IMR-90 (cell line): Measurements from ENCODE around the gene FAM114A2. TPM values are rescaled to one million over a fixed set of nuclear protein-coding genes. Genes with fewer than 3 reads are reported as not detected.

Source experiments
- ATAC-seq: fragments of 200-7000 bp; cut with Tn5 transposase; 2 replicates; pipeline ENCODE4 v1.9.1; 2020; ENCODE audit warnings: low read depth, mild to moderate bottlenecking, moderate library complexity
- BruUV-seq: library from RNA; stranded (reverse); fragments of 400-500 nt; replicated peaks from 2 replicates; lab custom pipeline; 2021; lab: Mats Ljungman, UMichigan
- CTCF ChIA-PET: fragments of 300-600 bp; formaldehyde crosslinking; extraction: SDS; loops from one replicate; lab custom pipeline; 2021; ENCODE audit warnings: antibody characterized with exemption; lab: Yijun Ruan, JAX
- POLR2A ChIA-PET: fragments of 300-600 bp; sonication (Branson Sonifier 250); formaldehyde crosslinking; loops from one replicate; lab custom pipeline; 2022; ENCODE audit warnings: antibody characterized with exemption; ENCODE audit not compliant: unreplicated experiment; lab: Charles Lee
- DNase-seq: peaks from one replicate; pipeline ENCODE4 v3.0.0; 2013
- H2AFZ ChIP-seq: replicated peaks from 2 replicates; pipeline ENCODE3; 2013; ENCODE audit warnings: low read length, mild to moderate bottlenecking; ENCODE audit not compliant: poor library complexity
- H2AK5ac ChIP-seq: 2 replicates; pipeline ENCODE4 v1.6.1; 2013; ENCODE audit warnings: low read depth, low read length, inconsistent platforms
- H2AK9ac ChIP-seq: replicated peaks from 2 replicates; pipeline ENCODE3; 2013; ENCODE audit warnings: mild to moderate bottlenecking, low read depth, low read length, moderate library complexity; ENCODE audit not compliant: poor library complexity
- H2BK120ac ChIP-seq: 2 replicates; pipeline ENCODE4 v1.6.1; 2013; ENCODE audit warnings: low read depth, low read length, inconsistent platforms
- H2BK15ac ChIP-seq: 3 replicates; pipeline ENCODE4 v1.6.1; 2013; ENCODE audit warnings: low read depth, low read length, inconsistent platforms
- H2BK20ac ChIP-seq: 2 replicates; pipeline ENCODE4 v1.6.1; 2013; ENCODE audit warnings: low read depth, mild to moderate bottlenecking, inconsistent platforms, low read length, moderate library complexity
- H2BK5ac ChIP-seq: 2 replicates; pipeline ENCODE4 v1.6.1; 2013; ENCODE audit warnings: mild to moderate bottlenecking, low read depth, low read length, inconsistent platforms; ENCODE audit not compliant: poor library complexity, severe bottlenecking
- H3K14ac ChIP-seq: replicated peaks from 2 replicates; pipeline ENCODE4 v1.6.1; 2013; ENCODE audit warnings: low read depth, low read length, inconsistent platforms
- H3K18ac ChIP-seq: 2 replicates; pipeline ENCODE4 v1.6.1; 2013; ENCODE audit warnings: low read depth, low read length, control low read depth
- H3K23ac ChIP-seq: 2 replicates; pipeline ENCODE4 v1.6.1; 2013; ENCODE audit warnings: low read depth, low read length, inconsistent platforms
- H3K27ac ChIP-seq: 2 replicates; pipeline ENCODE4 v1.5.1; 2013; ENCODE audit warnings: mild to moderate bottlenecking, control low read depth, low read length; ENCODE audit not compliant: insufficient read depth
- H3K27me3 ChIP-seq: 2 replicates; pipeline ENCODE4 v1.6.1; 2013; ENCODE audit warnings: low read length; ENCODE audit not compliant: control insufficient read depth, insufficient read depth
- H3K36me3 ChIP-seq: 2 replicates; pipeline ENCODE4 v1.6.1; 2013; ENCODE audit warnings: low read length, mixed read lengths; ENCODE audit not compliant: control insufficient read depth, insufficient read depth
- H3K4ac ChIP-seq: 2 replicates; pipeline ENCODE4 v1.6.1; 2013; ENCODE audit warnings: low read depth, low read length, inconsistent platforms
- H3K4me1 ChIP-seq: 2 replicates; pipeline ENCODE4 v1.6.1; 2013; ENCODE audit warnings: low read length, mixed read lengths; ENCODE audit not compliant: control insufficient read depth, insufficient read depth
- H3K4me2 ChIP-seq: 2 replicates; pipeline ENCODE4 v1.6.1; 2013; ENCODE audit warnings: low read depth, mild to moderate bottlenecking, control low read depth, low read length, moderate library complexity
- H3K4me3 ChIP-seq: 2 replicates; pipeline ENCODE4 v1.5.1; 2013; ENCODE audit warnings: low read depth, mild to moderate bottlenecking, control low read depth, low read length, moderate library complexity; ENCODE audit not compliant: insufficient read depth
- H3K56ac ChIP-seq: 2 replicates; pipeline ENCODE4 v1.6.1; 2013; ENCODE audit warnings: low read length, inconsistent platforms; ENCODE audit not compliant: insufficient read depth; ENCODE audit errors: extremely low read depth
- H3K79me1 ChIP-seq, 2 experiments: 2 replicates each; pipeline ENCODE4 v1.6.1; 2013; ENCODE audit warnings: low read length in 2 of 2, inconsistent platforms in 1 of 2, low read depth in 1 of 2
- H3K9ac ChIP-seq: 2 replicates; pipeline ENCODE4 v1.6.1; 2013; ENCODE audit warnings: low read depth, low read length, control low read depth
- H3K9me1 ChIP-seq: 2 replicates; pipeline ENCODE4 v1.6.1; 2013; ENCODE audit warnings: low read length, inconsistent platforms; ENCODE audit not compliant: insufficient read depth
- H3K9me3 ChIP-seq: 2 replicates; pipeline ENCODE4 v1.6.1; 2013; ENCODE audit warnings: low read length; ENCODE audit not compliant: control insufficient read depth, insufficient read depth
- H4K20me1 ChIP-seq: 2 replicates; pipeline ENCODE4 v1.6.1; 2013; ENCODE audit warnings: low read length, inconsistent platforms; ENCODE audit not compliant: insufficient read depth
- H4K5ac ChIP-seq: 2 replicates; pipeline ENCODE4 v1.6.1; 2013; ENCODE audit warnings: mild to moderate bottlenecking, low read depth, low read length, control low read depth
- H4K8ac ChIP-seq, 2 experiments: 2 replicates each; pipeline ENCODE4 v1.6.1; 2013; ENCODE audit warnings: low read depth in 2 of 2, low read length in 2 of 2, control low read depth in 1 of 2, inconsistent platforms in 1 of 2
- H4K91ac ChIP-seq: 2 replicates; pipeline ENCODE4 v1.6.1; 2013; ENCODE audit warnings: low read depth, low read length, inconsistent platforms; ENCODE audit not compliant: insufficient read depth
- FOS ChIP-seq: fragments of 150-350 bp; IDR thresholded peaks from 2 replicates; pipeline ENCODE4 v1.6.1; 2016; ENCODE audit warnings: low read depth, low read length
- MXI1 ChIP-seq: IDR thresholded peaks from 2 replicates; pipeline ENCODE4 v1.6.1; 2012; ENCODE audit warnings: low read depth, mild to moderate bottlenecking, low read length, moderate library complexity, borderline replicate concordance
- WGBS, 2 experiments: methylation state at CpG; one replicate each; pipeline versions ENCODE4 v1.1.5 to v1.1.7; 2013; ENCODE audit warnings: missing lambda C conversion rate in 2 of 2; ENCODE audit not compliant: insufficient read length in 1 of 2; ENCODE audit errors: extremely low coverage in 2 of 2; 5-methylcytosine and 5-hydroxymethylcytosine counted together
- dilution Hi-C: fragments of 300-500 bp; cut with HindIII; formaldehyde crosslinking; loops from one replicate; pipeline ENCODE4 v1.14.3; 2018; ENCODE audit warnings: low sequenced_read_pairs; ENCODE audit not compliant: unreplicated experiment
- in situ Hi-C: fragments of 300-500 bp; cut with MboI; formaldehyde crosslinking; loops from 3 replicates; pipeline ENCODE4 v1.14.3; 2019; ENCODE audit warnings: low sequenced_read_pairs, inconsistent platforms, mixed read lengths
- intact Hi-C: fragments of 100-400 bp; cut with micrococcal nuclease; formaldehyde crosslinking; loops from 2 replicates; pipeline ENCODE4 v1.10.0; 2022
- polyA plus RNA-seq, 3 experiments: library from polyadenylated mRNA; depleted of rRNA; stranded (reverse); fragments of >200 nt; gene quantifications; 2 replicates each; pipeline ENCODE4 v1.2.3, GENCODE V29; 2012; ENCODE audit warnings: low replicate concordance in 1 of 3
- total RNA-seq: library from RNA; depleted of rRNA; stranded (reverse); fragments of >200 nt; gene quantifications from 2 replicates; pipeline ENCODE4 v1.2.3, GENCODE V29; 2012

Gene FAM114A2
- total and polyA plus RNA-seq, 2 of the 4 experiments (the other 2 are of a cell fraction): 13.2 to 41.2 TPM

GRCh38 chr5:154084062-154084639 lies 45.4 kb upstream of the FAM114A2 start:
- H3K18ac ChIP-seq: no peak overlapping the region
- dilution Hi-C loops: no loop called here
- H2AK9ac ChIP-seq: no peak overlapping the region
- peaks cover 13% of the 10 kb centered on the region for H3K27me3 ChIP-seq
- no peaks in the 10 kb centered on the region for H3K9me3 ChIP-seq
- in situ Hi-C loops: no loop called here
- no peak overlapping the region for H2BK5ac ChIP-seq
- no peak overlapping the region for H3K27ac ChIP-seq
- H3K4me3 ChIP-seq: no peak overlapping the region
- no peak overlapping the region for H4K91ac ChIP-seq
- H2BK20ac ChIP-seq: no peak overlapping the region
- no peaks in the 10 kb centered on the region for H3K4me1 ChIP-seq
- no peaks in the 10 kb centered on the region for H3K79me1 ChIP-seq
- no peak overlapping the region for H3K4me2 ChIP-seq
- no peak overlapping the region for H2AFZ ChIP-seq
- H3K9ac ChIP-seq: no peak overlapping the region
- ATAC-seq: no peak
- intact Hi-C loops: no loop called here
- no peak for DNase-seq
- H3K23ac ChIP-seq: no peak overlapping the region
- TF ChIP-seq MXI1 (no peak), FOS (no peak)
- H4K20me1 ChIP-seq: no peaks in the 10 kb centered on the region
- no peak overlapping the region for H4K5ac ChIP-seq
- POLR2A ChIA-PET: no interaction called here
- no peak overlapping the region for H2BK15ac ChIP-seq
- CTCF ChIA-PET: interaction anchor here (1.1 kb wide), 1 partner anchor 12 kb away, joined by 3 read pairs; no protein-coding TSS in a partner anchor
- no TSS peak for BruUV-seq
- WGBS, 2 experiments: 50% methylated on average over 1 of the region's 5 CpGs; no CpG with 5 or more reads in 1 of the 2 experiments
- H4K8ac ChIP-seq: no peak overlapping the region
- H2AK5ac ChIP-seq: no peak overlapping the region
- no peak overlapping the region for H3K14ac ChIP-seq
- no peak overlapping the region for H3K4ac ChIP-seq
- no peak overlapping the region for H3K56ac ChIP-seq
- H3K36me3 ChIP-seq: no peaks in the 10 kb centered on the region
- no peaks in the 10 kb centered on the region for H3K9me1 ChIP-seq
- H2BK120ac ChIP-seq: no peak overlapping the region
